H1 (cell line): ENCODE data around the gene AIFM3. TPM values are rescaled to one million over a fixed set of nuclear protein-coding genes. Genes with fewer than 3 reads are reported as not detected.

Experiments
- CTCF ChIA-PET: fragments of 300-600 bp; sonication (Branson Sonifier 250); formaldehyde crosslinking; loops from one replicate; lab custom pipeline; 2021; ENCODE audit not compliant: partially characterized antibody; lab: Charles Lee
- POLR2A ChIA-PET: fragments of 300-600 bp; sonication (Branson Sonifier 250); formaldehyde crosslinking; loops from one replicate; lab custom pipeline; 2021; ENCODE audit warnings: inconsistent platforms; ENCODE audit not compliant: partially characterized antibody; lab: Charles Lee
- DNase-seq, 2 experiments: peaks; one replicate each; pipeline versions ENCODE4 v3.0.0 to v3.0.0-alpha.2; 2010 to 2022; ENCODE audit warnings: low spot score in 2 of 2, low read depth in 1 of 2, mixed read lengths in 1 of 2
- FAIRE-seq: peaks from 2 replicates; lab custom pipeline; 2011; peaks lifted over from hg19 to GRCh38; lab: Jason Lieb, UNC
- H2AFZ ChIP-seq: 2 replicates; pipeline ENCODE4 v1.8.1; 2012; ENCODE audit warnings: low read length, inconsistent platforms
- H2AK5ac ChIP-seq: 2 replicates; pipeline ENCODE4 v1.6.1; 2013; ENCODE audit warnings: low read depth, low read length
- H2BK120ac ChIP-seq: replicated peaks from 2 replicates; pipeline ENCODE3; 2013; ENCODE audit warnings: low read depth, low read length, inconsistent platforms
- H2BK12ac ChIP-seq: 2 replicates; pipeline ENCODE4 v1.6.1; 2013; ENCODE audit warnings: low read depth, low read length
- H2BK15ac ChIP-seq: 2 replicates; pipeline ENCODE4 v1.6.1; 2013; ENCODE audit warnings: low read length
- H2BK20ac ChIP-seq: 2 replicates; pipeline ENCODE4 v1.6.1; 2013; ENCODE audit warnings: low read length
- H2BK5ac ChIP-seq: 2 replicates; pipeline ENCODE4 v1.6.1; 2013; ENCODE audit warnings: low read depth, low read length
- H3K14ac ChIP-seq: 2 replicates; pipeline ENCODE4 v1.6.1; 2013; ENCODE audit warnings: inconsistent platforms; ENCODE audit not compliant: insufficient read length
- H3K18ac ChIP-seq: 2 replicates; pipeline ENCODE4 v1.6.1; 2013; ENCODE audit warnings: low read length; ENCODE audit errors: extremely low read depth
- H3K23ac ChIP-seq: 2 replicates; pipeline ENCODE4 v1.6.1; 2013; ENCODE audit warnings: inconsistent platforms; ENCODE audit not compliant: insufficient read length
- H3K23me2 ChIP-seq: 2 replicates; pipeline ENCODE4 v1.6.1; 2013; ENCODE audit warnings: low read depth, low read length
- H3K27ac ChIP-seq: 2 replicates; pipeline ENCODE4 v1.6.1; 2011; ENCODE audit warnings: low read depth, low read length, inconsistent platforms
- H3K27me3 ChIP-seq, 4 experiments: replicated peaks in 1 of 4; 1 replicate in 1 of 4; 2 replicates in 3 of 4; pipeline versions ENCODE4 v1.6.1 to v1.8.1; 2011 to 2013; ENCODE audit warnings: low read length in 3 of 4, mild to moderate bottlenecking in 3 of 4, inconsistent platforms in 2 of 4, mixed read lengths in 2 of 4, moderate library complexity in 1 of 4; ENCODE audit not compliant: control insufficient read depth in 3 of 4, insufficient read depth in 3 of 4; ENCODE audit errors: extremely low read depth in 1 of 4
- H3K36me3 ChIP-seq, 4 experiments: 2 replicates each; pipeline versions ENCODE4 v1.6.1 to v1.8.1; 2011 to 2013; ENCODE audit warnings: mild to moderate bottlenecking in 4 of 4, low read length in 3 of 4, moderate library complexity in 2 of 4, control low read depth in 1 of 4, inconsistent platforms in 1 of 4; ENCODE audit not compliant: insufficient read depth in 4 of 4, control insufficient read depth in 2 of 4
- H3K4ac ChIP-seq: replicated peaks from 2 replicates; pipeline ENCODE3; 2013; ENCODE audit warnings: low read length, low read depth, mixed read lengths, inconsistent platforms; ENCODE audit not compliant: insufficient read length
- H3K4me1 ChIP-seq, 4 experiments: replicated peaks in 1 of 4; 1 replicate in 1 of 4; 2 replicates in 3 of 4; pipeline versions ENCODE4 v1.6.1 to v1.8.1; 2011 to 2013; ENCODE audit warnings: low read length in 3 of 4, inconsistent platforms in 2 of 4, mixed read lengths in 1 of 4; ENCODE audit not compliant: insufficient read depth in 4 of 4, control insufficient read depth in 3 of 4
- H3K4me2 ChIP-seq, 2 experiments: 2 replicates each; pipeline versions ENCODE4 v1.6.1 to v1.8.1; 2011 to 2013; ENCODE audit warnings: low read depth in 2 of 2, low read length in 2 of 2, control low read depth in 1 of 2, inconsistent platforms in 1 of 2, mild to moderate bottlenecking in 1 of 2; ENCODE audit not compliant: insufficient read depth in 1 of 2
- H3K4me3 ChIP-seq, 4 experiments: fragments of 200-600, 300-600 bp in 1 of 4; sonication (generic), shearing (Covaris generic), sonication (Bioruptor Twin) in 1 of 4; 2 replicates each; pipeline versions ENCODE4 v1.5.1 to v1.8.1; 2011 to 2016; ENCODE audit warnings: low read length in 4 of 4, low read depth in 3 of 4, control low read depth in 2 of 4, inconsistent platforms in 2 of 4, mild to moderate bottlenecking in 2 of 4, mixed read lengths in 1 of 4, moderate library complexity in 1 of 4; ENCODE audit not compliant: insufficient read depth in 2 of 4; ENCODE audit errors: extremely low read depth in 1 of 4
- H3K56ac ChIP-seq: replicated peaks from 2 replicates; pipeline ENCODE3; 2013; ENCODE audit warnings: low read depth, mild to moderate bottlenecking, mixed read lengths, low read length, inconsistent platforms; ENCODE audit not compliant: insufficient read length
- H3K79me1 ChIP-seq: 2 replicates; pipeline ENCODE4 v1.6.1; 2013; ENCODE audit warnings: low read depth, low read length, control low read depth
- H3K79me2 ChIP-seq, 2 experiments: 2 replicates each; pipeline versions ENCODE4 v1.6.1 to v1.8.1; 2012 to 2013; ENCODE audit warnings: low read length in 2 of 2, mild to moderate bottlenecking in 2 of 2, inconsistent platforms in 1 of 2; ENCODE audit not compliant: insufficient read depth in 2 of 2, control insufficient read depth in 1 of 2
- H3K9ac ChIP-seq, 4 experiments: replicated peaks in 1 of 4; 1 replicate in 1 of 4; 2 replicates in 3 of 4; pipeline versions ENCODE4 v1.6.1 to v1.8.1; 2011 to 2013; ENCODE audit warnings: low read depth in 3 of 4, low read length in 3 of 4, control low read depth in 2 of 4, mild to moderate bottlenecking in 2 of 4, moderate library complexity in 2 of 4, inconsistent platforms in 1 of 4; ENCODE audit errors: extremely low read depth in 1 of 4
- H3K9me3 ChIP-seq, 2 experiments: 2 replicates each; pipeline versions ENCODE4 v1.6.1 to v1.8.1; 2012 to 2013; ENCODE audit warnings: mild to moderate bottlenecking in 2 of 2, moderate library complexity in 2 of 2, control low read depth in 1 of 2, inconsistent platforms in 1 of 2, low read depth in 1 of 2, low read length in 1 of 2, mixed read lengths in 1 of 2; ENCODE audit not compliant: insufficient read depth in 2 of 2
- H4K20me1 ChIP-seq, 2 experiments: replicated peaks in 1 of 2; 2 replicates each; pipeline versions ENCODE3 to v1.8.1; 2011 to 2013; ENCODE audit warnings: inconsistent platforms in 2 of 2, low read length in 2 of 2, mild to moderate bottlenecking in 1 of 2; ENCODE audit not compliant: insufficient read depth in 2 of 2, control insufficient read depth in 1 of 2
- H4K5ac ChIP-seq: 2 replicates; pipeline ENCODE4 v1.6.1; 2013; ENCODE audit warnings: low read length, low read depth, mixed read lengths, inconsistent platforms; ENCODE audit not compliant: insufficient read length
- H4K8ac ChIP-seq: 2 replicates; pipeline ENCODE4 v1.8.0; 2013; ENCODE audit warnings: mild to moderate bottlenecking, moderate library complexity, low read length, inconsistent platforms; ENCODE audit not compliant: insufficient read depth; ENCODE audit errors: extremely low read depth
- H4K91ac ChIP-seq: replicated peaks from 2 replicates; pipeline ENCODE3; 2013; ENCODE audit warnings: low read length, mixed read lengths, inconsistent platforms; ENCODE audit not compliant: insufficient read length
- HDAC2 ChIP-seq, 2 experiments: fragments of 300-600 bp in 1 of 2; sonication (generic) in 1 of 2; IDR thresholded peaks; 2 replicates each; pipeline ENCODE4 v1.6.1; 2011 to 2012; ENCODE audit warnings: low read depth in 2 of 2, low read length in 2 of 2, mild to moderate bottlenecking in 2 of 2, moderate library complexity in 2 of 2, borderline replicate concordance in 1 of 2, inconsistent platforms in 1 of 2
- KDM4A ChIP-seq: IDR thresholded peaks from one replicate; pipeline ENCODE4 v1.7.1; 2012; ENCODE audit warnings: low read depth, mild to moderate bottlenecking, moderate library complexity, low read length, inconsistent platforms; ENCODE audit not compliant: severe bottlenecking
- WGBS, 2 experiments: shearing (Covaris generic) in 1 of 2; methylation state at CpG; one replicate each; pipeline versions ENCODE4 v1.1.6 to v1.1.7; 2013 to 2015; ENCODE audit warnings: low lambda C conversion rate in 2 of 2, mixed read lengths in 2 of 2, inconsistent platforms in 1 of 2, low coverage in 1 of 2, missing lambda C conversion rate in 1 of 2; ENCODE audit not compliant: insufficient replicate concordance in 2 of 2, insufficient coverage in 1 of 2, insufficient read length in 1 of 2; ENCODE audit errors: extremely low coverage in 1 of 2, missing lambda C conversion rate in 1 of 2; 5-methylcytosine and 5-hydroxymethylcytosine counted together
- polyA plus RNA-seq, 7 experiments: library from polyadenylated mRNA; depleted of rRNA in 3 of 7; stranded (reverse) in 5 of 7; unstranded in 2 of 7; fragments of >200 nt in 5 of 7; fragments of 200-250 nt in 2 of 7; gene quantifications; 1 replicate in 5 of 7; 2 replicates in 1 of 7; 4 replicates in 1 of 7; pipeline versions ENCODE4 v1.2.1 to v1.2.3, GENCODE V29; 2011 to 2013; ENCODE audit warnings: missing spikeins in 2 of 7, mixed read lengths in 2 of 7
- total RNA-seq: library from RNA; stranded (reverse); fragmentation: NEBNext Ultra II Directional; extraction: Animal tissue kit (Norgen Biotek cat#: 25700); gene quantifications from 2 replicates; pipeline ENCODE4 v1.2.1, GENCODE V29; 2021

AIFM3 gene
- total and polyA plus RNA-seq, 2 of the 8 experiments (the other 6 are each of a cell fraction or from before 2014, with no cell fraction given), result 0.86 to 1.4 TPM

DNA sequence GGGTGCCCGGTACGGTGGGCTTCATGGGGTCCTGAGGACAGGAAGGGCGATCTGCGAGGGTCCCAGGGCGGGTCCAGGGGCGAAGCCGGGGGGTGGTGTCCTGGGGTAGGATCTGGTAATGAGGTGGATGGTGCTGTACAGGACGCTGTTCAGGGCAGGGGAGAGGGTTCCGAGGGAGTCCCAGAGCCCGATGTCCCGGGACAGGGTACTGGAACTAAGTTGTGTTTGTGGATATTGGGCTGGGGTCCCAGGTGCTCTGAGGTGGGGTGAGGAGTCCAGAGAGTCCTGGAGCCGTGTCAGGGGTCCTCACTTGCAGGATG is 15.5 kb downstream of the AIFM3 start:
- peaks cover 0 to 12% (median 7%) of the 10 kb centered on the region in 4 experiments; a peak in 5 of 7 replicates for H3K27me3 ChIP-seq
- no peak overlapping the region for H4K91ac ChIP-seq
- H3K14ac ChIP-seq, result no peak overlapping the region
- H3K9ac ChIP-seq, result peak overlapping the region in 3 of 4 experiments; percentile 75 to 85 (median 78); a peak in 6 of 7 replicates
- no peak for DNase-seq
- H3K79me2 ChIP-seq, result no peaks in the 10 kb centered on the region
- peak overlapping the region; percentile 50 to 92 for H3K4me2 ChIP-seq
- H3K4me3 ChIP-seq, result peak overlapping the region; percentile 68 to 86 (median 74)
- H3K79me1 ChIP-seq, result no peaks in the 10 kb centered on the region
- peak overlapping the region; percentile 44 for H3K4ac ChIP-seq
- ChIA-PET CTCF (interaction anchor here (0.6 to 1.9 kb wide), 13 partner anchors 10 to 178 kb away, joined by 3 to 10 read pairs (median 4); partner anchors contain the start of genes AIFM3 and P2RX6), POLR2A (interaction anchor here (0.7 to 4.6 kb wide), 14 partner anchors 9 to 1595 kb away, joined by 3 to 45 read pairs (median 5); partner anchors contain the start of gene THAP7)
- H2BK5ac ChIP-seq, result peak overlapping the region; percentile 97; the same call in 1 of the 2 replicates
- peaks cover 5 to 25% (median 8%) of the 10 kb centered on the region in 4 experiments; a peak in 6 of 7 replicates for H3K4me1 ChIP-seq
- no peak overlapping the region for H2AK5ac ChIP-seq
- 0 out of 2 replicates have a peak overlapping the region, but pooled peaks have one; percentile 14 for H2BK15ac ChIP-seq
- H2AFZ ChIP-seq, result peak overlapping the region; percentile 78
- H3K18ac ChIP-seq, result no peak overlapping the region
- no peak overlapping the region for H2BK20ac ChIP-seq
- no peak overlapping the region for H2BK120ac ChIP-seq
- no peak overlapping the region for H3K27ac ChIP-seq
- TF ChIP-seq HDAC2 (IDR thresholded peaks at IDR 0.05; ENCODE audit: borderline replicate concordance in 1 of 2, low read depth in 2 of 2, low read length in 2 of 2), result no peak
- peak; percentile 44 for TF ChIP-seq KDM4A
- no peak for FAIRE-seq
- H3K23me2 ChIP-seq, result peaks cover 8% of the 10 kb centered on the region
- no peak overlapping the region for H3K23ac ChIP-seq
- peaks cover 11 to 16% of the 10 kb centered on the region in 2 experiments for H3K9me3 ChIP-seq
- 10% methylated on average over 10 of the region's 12 CpGs; no CpG with 5 or more reads in 1 of the 2 experiments for WGBS, 2 experiments
- peak overlapping the region; percentile 55 for H3K56ac ChIP-seq
- peak overlapping the region; percentile 54 for H4K5ac ChIP-seq
- H4K20me1 ChIP-seq, result peaks cover 0 to 3% of the 10 kb centered on the region in 2 experiments
- peak overlapping the region; percentile 99 for H4K8ac ChIP-seq
- no peak overlapping the region for H2BK12ac ChIP-seq
- no peaks in the 10 kb centered on the region; a peak in 1 of 8 replicates for H3K36me3 ChIP-seq
